Measurements from ENCODE around the gene GNAQ.

GNAQ gene

GRCh38 chr9:77843871-77844155 is 187.8 kb downstream of the GNAQ start:
- no peak for DNase-seq (ENCODE audit: low read depth in 2 of 2)

GRCh38 chr9:77843076-77843870 is 188.3 kb downstream of the GNAQ start:
- DNase-seq (ENCODE audit: low read depth in 2 of 2), result no peak

GRCh38 chr9:77841739-77842386 is 189.7 kb downstream of the GNAQ start:
- no peak for DNase-seq (ENCODE audit: low read depth in 2 of 2)

GRCh38 chr9:77839459-77840140 is 192.0 kb downstream of the GNAQ start:
- no peak for DNase-seq (ENCODE audit: low read depth in 2 of 2)

GRCh38 chr9:77838986-77839385 is 192.6 kb downstream of the GNAQ start:
- DNase-seq (ENCODE audit: low read depth in 2 of 2), result no peak

GRCh38 chr9:77834898-77835488 is 196.6 kb downstream of the GNAQ start:
- no peak for DNase-seq (ENCODE audit: low read depth in 2 of 2)

- no peak for DNase-seq (ENCODE audit: low read depth in 2 of 2)
Observed at GRCh38 chr9:77833561-77834429, 197.8 kb downstream of the GNAQ start.

GRCh38 chr9:77832639-77833038 is 199.0 kb downstream of the GNAQ start:
- DNase-seq (ENCODE audit: low read depth in 2 of 2), result no peak

- DNase-seq (ENCODE audit: low read depth in 2 of 2), result no peak
Observed at GRCh38 chr9:77831781-77832180, 199.8 kb downstream of the GNAQ start.

- no peak for DNase-seq (ENCODE audit: low read depth in 2 of 2)
Observed at GRCh38 chr9:77830618-77831285, 200.9 kb downstream of the GNAQ start.

- DNase-seq (ENCODE audit: low read depth in 2 of 2), result no peak
Observed at GRCh38 chr9:77829420-77829819, 202.2 kb downstream of the GNAQ start.

GRCh38 chr9:77827104-77827784 is 204.4 kb downstream of the GNAQ start:
- no peak for DNase-seq (ENCODE audit: low read depth in 2 of 2)

GRCh38 chr9:77826621-77827020 is 205.0 kb downstream of the GNAQ start:
- no peak for DNase-seq (ENCODE audit: low read depth in 2 of 2)

GRCh38 chr9:77826116-77826515 is 205.5 kb downstream of the GNAQ start:
- no peak for DNase-seq (ENCODE audit: low read depth in 2 of 2)

- DNase-seq (ENCODE audit: low read depth in 2 of 2), result no peak
Observed at GRCh38 chr9:77825361-77825760, 206.2 kb downstream of the GNAQ start.

GRCh38 chr9:77820293-77820954 is 211.2 kb downstream of the GNAQ start:
- no peak for DNase-seq (ENCODE audit: low read depth in 2 of 2)

- DNase-seq (ENCODE audit: low read depth in 2 of 2), result no peak
Observed at GRCh38 chr9:77819657-77820056, 212.0 kb downstream of the GNAQ start.

- no peak for DNase-seq (ENCODE audit: low read depth in 2 of 2)
Observed at GRCh38 chr9:77817590-77818311, 213.9 kb downstream of the GNAQ start.

GRCh38 chr9:77816641-77817341 is 214.8 kb downstream of the GNAQ start:
- DNase-seq (ENCODE audit: low read depth in 2 of 2), result no peak
